GM12878 (cell line): ENCODE measurements around the gene C15orf39. TPM values are rescaled to one million over a fixed set of nuclear protein-coding genes. Genes with fewer than 3 reads are reported as not detected.

Experiments used
- ATAC-seq: fragments of 200-7000 bp; cut with Tn5 transposase; 3 replicates; pipeline ENCODE4 v1.9.1; 2020; ENCODE audit warnings: mild to moderate bottlenecking, moderate library complexity
- BruUV-seq: library from RNA; stranded (reverse); fragments of 400-500 nt; replicated peaks from 2 replicates; lab custom pipeline; 2021; lab: Mats Ljungman, UMichigan
- CTCF ChIA-PET: fragments of 300-600 bp; sonication (Branson Sonifier 250); formaldehyde crosslinking; extraction: SDS; loops from one replicate; lab custom pipeline; 2021; ENCODE audit warnings: inconsistent platforms; lab: Yijun Ruan, JAX
- POLR2A ChIA-PET: fragments of 350-600 bp; formaldehyde crosslinking; extraction: SDS; loops from one replicate; lab custom pipeline; 2021; ENCODE audit warnings: inconsistent platforms; lab: Charles Lee
- RAD21 ChIA-PET: fragments of 300-600 bp; sonication (Branson Sonifier 250); formaldehyde crosslinking; loops from one replicate; lab custom pipeline; 2023; ENCODE audit warnings: antibody characterized with exemption; ENCODE audit not compliant: unreplicated experiment; lab: Charles Lee
- SMC1A ChIA-PET: fragments of 300-600 bp; sonication (Branson Sonifier 250); formaldehyde crosslinking; loops from one replicate; lab custom pipeline; 2023; ENCODE audit not compliant: unreplicated experiment, uncharacterized antibody; lab: Charles Lee
- DNase-seq: peaks from one replicate; pipeline ENCODE4 v3.0.0-alpha.2; 2011; ENCODE audit warnings: low read depth, low spot score
- FAIRE-seq: peaks from 3 replicates; lab custom pipeline; 2011; peaks lifted over from hg19 to GRCh38; lab: Jason Lieb, UNC
- H2AFZ ChIP-seq: 2 replicates; pipeline ENCODE4 v1.6.0; 2011; ENCODE audit warnings: low read depth, low read length, control low read depth; ENCODE audit not compliant: control insufficient read depth
- H3K27ac ChIP-seq: 2 replicates; pipeline ENCODE4 v1.5.1; 2011; ENCODE audit warnings: control low read depth; ENCODE audit not compliant: control insufficient read depth, insufficient read depth
- H3K27me3 ChIP-seq, 2 experiments: replicated peaks in 1 of 2; 2 replicates each; pipeline versions ENCODE4 v1.6.0 to v1.6.1; 2011; ENCODE audit warnings: low read length in 1 of 2; ENCODE audit not compliant: control insufficient read depth in 2 of 2, insufficient read depth in 2 of 2
- H3K36me3 ChIP-seq, 2 experiments: 2 replicates each; pipeline ENCODE4 v1.5.1; 2011; ENCODE audit warnings: low read length in 1 of 2; ENCODE audit not compliant: control insufficient read depth in 2 of 2, insufficient read depth in 2 of 2
- H3K4me1 ChIP-seq: 2 replicates; pipeline ENCODE4 v1.6.1; 2011; ENCODE audit warnings: mild to moderate bottlenecking, low read length, moderate library complexity, mixed read lengths; ENCODE audit not compliant: control insufficient read depth, insufficient read depth
- H3K4me2 ChIP-seq: 2 replicates; pipeline ENCODE4 v1.6.0; 2011; ENCODE audit warnings: control low read depth; ENCODE audit not compliant: control insufficient read depth, insufficient read depth
- H3K4me3 ChIP-seq: fragments of 200-600 bp; sonication (generic); 2 replicates; pipeline ENCODE4 v1.5.1; 2016
- H3K79me2 ChIP-seq: 2 replicates; pipeline ENCODE4 v1.6.0; 2011; ENCODE audit warnings: low read length; ENCODE audit not compliant: control insufficient read depth, insufficient read depth
- H3K9ac ChIP-seq: 2 replicates; pipeline ENCODE4 v1.8.0; 2011; ENCODE audit warnings: low read length, control low read depth, mixed read lengths; ENCODE audit not compliant: control insufficient read depth, insufficient read depth
- H3K9me3 ChIP-seq: replicated peaks from 3 replicates; pipeline ENCODE4 v1.5.1; 2011; ENCODE audit warnings: mild to moderate bottlenecking, low read length; ENCODE audit not compliant: control insufficient read depth, insufficient read depth
- H4K20me1 ChIP-seq: 2 replicates; pipeline ENCODE4 v1.6.0; 2011; ENCODE audit not compliant: control insufficient read depth, insufficient read depth
- CBX3 ChIP-seq: fragments of 200-600 bp; sonication (generic); IDR thresholded peaks from 2 replicates; pipeline ENCODE4 v1.6.1; 2016; ENCODE audit warnings: low read depth, borderline replicate concordance
- CEBPB ChIP-seq, 2 experiments: fragments of 150-350 bp in 1 of 2; IDR thresholded peaks; 2 replicates each; pipeline ENCODE4 v1.6.1; 2012 to 2014; ENCODE audit warnings: low read depth in 2 of 2, low read length in 2 of 2, borderline replicate concordance in 1 of 2, inconsistent platforms in 1 of 2
- CHD2 ChIP-seq: IDR thresholded peaks from 2 replicates; pipeline ENCODE4 v1.6.1; 2011; ENCODE audit warnings: low read depth, low read length, improper control_type of control experiment, borderline replicate concordance
- CREM ChIP-seq: IDR thresholded peaks from 2 replicates; pipeline ENCODE4 v1.6.1; 2014; ENCODE audit warnings: antibody characterized with exemption, low read depth
- HCFC1 ChIP-seq: fragments of 150-350 bp; IDR thresholded peaks from 2 replicates; pipeline ENCODE4 v1.6.1; 2014; ENCODE audit warnings: low read length
- MEF2A ChIP-seq: IDR thresholded peaks from 2 replicates; pipeline ENCODE4 v1.6.1; 2011; ENCODE audit warnings: low read depth, mild to moderate bottlenecking, low read length, moderate library complexity; ENCODE audit not compliant: insufficient read depth
- MXI1 ChIP-seq: fragments of 150-350 bp; IDR thresholded peaks from 2 replicates; pipeline ENCODE4 v1.6.1; 2011; ENCODE audit warnings: low read depth, mild to moderate bottlenecking, inconsistent platforms, low read length, improper control_type of control experiment
- NFIC ChIP-seq: IDR thresholded peaks from 2 replicates; pipeline ENCODE4 v1.6.1; 2012; ENCODE audit warnings: low read depth, mild to moderate bottlenecking, inconsistent platforms, low read length, moderate library complexity
- NR2C2 ChIP-seq: IDR thresholded peaks from 2 replicates; pipeline ENCODE4 v1.6.1; 2011; ENCODE audit warnings: borderline replicate concordance, low read depth; ENCODE audit not compliant: control insufficient read depth, insufficient read length
- SIX5 ChIP-seq: IDR thresholded peaks from 2 replicates; pipeline ENCODE4 v1.6.1; 2011; ENCODE audit warnings: mild to moderate bottlenecking, low read depth, low read length, moderate library complexity; ENCODE audit not compliant: severe bottlenecking
- SPI1 ChIP-seq: IDR thresholded peaks from 2 replicates; pipeline ENCODE4 v1.6.1; 2011; ENCODE audit warnings: low read depth, mild to moderate bottlenecking, low read length, moderate library complexity, borderline replicate concordance; ENCODE audit not compliant: insufficient read depth
- WRNIP1 ChIP-seq: IDR thresholded peaks from 2 replicates; pipeline ENCODE4 v1.6.1; 2011; ENCODE audit warnings: low read depth, low read length, improper control_type of control experiment, borderline replicate concordance
- YBX1 ChIP-seq: fragments of 450-650 bp; IDR thresholded peaks from 2 replicates; pipeline ENCODE4 v1.6.1; 2016; ENCODE audit warnings: antibody characterized with exemption
- ZNF207 ChIP-seq: fragments of 450-650 bp; IDR thresholded peaks from 2 replicates; pipeline ENCODE4 v1.6.1; 2014; ENCODE audit warnings: antibody characterized with exemption, mild to moderate bottlenecking, borderline replicate concordance
- WGBS: methylation state at CpG from one replicate; pipeline ENCODE4 v1.1.6; 2016; ENCODE audit warnings: low lambda C conversion rate; ENCODE audit not compliant: insufficient replicate concordance, insufficient coverage; ENCODE audit errors: missing lambda C conversion rate; 5-methylcytosine and 5-hydroxymethylcytosine counted together
- in situ Hi-C: fragments of 300-500 bp; cut with MboI; formaldehyde crosslinking; loops from 9 replicates; pipeline ENCODE4 v1.14.3; 2018; ENCODE audit warnings: mixed read lengths
- intact Hi-C: fragments of 100-400 bp; cut with micrococcal nuclease; formaldehyde crosslinking; loops from one replicate; pipeline ENCODE4 v1.14.2; 2022; ENCODE audit not compliant: unreplicated experiment
- polyA plus RNA-seq, 11 experiments: library from polyadenylated mRNA; depleted of rRNA in 4 of 11; unstranded in 6 of 11; stranded (reverse) in 5 of 11; fragments of >200 nt; fragmentation: Nextera tagmentation in 4 of 11; fragmentation: Illumina TruSeq in 1 of 11; extraction: Ambion mirVana in 4 of 11; extraction: Trizol in 1 of 11; gene quantifications; 1 replicate in 1 of 11; 2 replicates in 10 of 11; pipeline versions ENCODE4 v1.2.1 to v1.2.3, GENCODE V29; 2011 to 2016; ENCODE audit warnings: inconsistent platforms in 2 of 11, missing spikeins in 2 of 11, low read depth in 1 of 11
- total RNA-seq, 4 experiments: library from RNA; depleted of rRNA in 3 of 4; stranded (reverse); fragments of >200 nt in 3 of 4; fragmentation: Illumina TruSeq in 1 of 4; extraction: Trizol in 1 of 4; gene quantifications; 2 replicates each; pipeline versions ENCODE4 v1.2.1 to v1.2.3, GENCODE V29; 2013 to 2021
- TF ChIP-seq, protein P1 (sequence below): fragments of 150-350 bp; IDR thresholded peaks from 2 replicates; pipeline ENCODE4 v1.6.1; 2014; ENCODE audit warnings: mild to moderate bottlenecking, low read depth, low read length
- TF ChIP-seq, protein P2 (sequence below): fragments of 450-650 bp; IDR thresholded peaks from 2 replicates; pipeline ENCODE4 v1.6.1; 2014; ENCODE audit warnings: mild to moderate bottlenecking
- TF ChIP-seq, protein P3 (sequence below): fragments of 450-650 bp; IDR thresholded peaks from 2 replicates; pipeline ENCODE4 v1.6.1; 2018; ENCODE audit warnings: borderline replicate concordance, mild to moderate bottlenecking; ENCODE audit not compliant: partially characterized antibody

C15orf39 gene
- total and polyA plus RNA-seq, 10 of the 15 experiments (the other 5 are each of a cell fraction or from before 2014, with no cell fraction given), result 2.3 to 139 (median 33.0) TPM

DNA sequence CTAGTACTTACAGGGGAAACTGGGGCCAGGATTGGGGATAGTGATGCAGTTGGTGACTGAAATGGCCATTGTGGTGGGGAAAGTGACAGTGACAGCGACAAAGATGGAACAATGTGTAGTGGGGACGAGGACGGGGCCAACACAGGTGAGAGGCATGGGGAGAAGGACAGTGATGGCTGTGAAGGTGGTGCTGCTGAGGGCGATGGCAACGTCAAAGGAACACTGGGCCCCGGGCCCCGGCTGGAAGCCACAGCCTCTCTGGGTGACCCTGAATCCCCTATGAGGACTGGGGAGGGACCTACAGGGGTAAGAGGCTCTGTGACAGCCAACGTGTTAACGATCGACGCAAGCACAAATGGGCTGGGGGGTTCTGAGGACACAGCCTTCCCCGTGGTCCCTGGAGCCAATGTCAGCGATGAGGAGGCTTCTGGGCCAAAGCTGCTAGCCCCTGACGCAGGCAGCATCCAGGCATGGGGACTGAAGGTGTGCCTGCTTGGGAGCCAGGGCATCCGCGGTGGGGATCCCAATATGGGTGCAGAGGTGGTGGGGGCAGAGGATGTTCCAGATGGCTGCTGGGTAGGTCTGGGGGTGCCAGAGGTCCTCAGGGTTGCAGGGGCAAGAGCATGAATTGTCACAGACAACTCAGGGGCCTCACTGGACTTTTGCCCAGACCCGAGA lies 31.3 kb downstream of the C15orf39 start (continued):
- no peak for TF ChIP-seq SIX5
- TF ChIP-seq, protein P1, sequence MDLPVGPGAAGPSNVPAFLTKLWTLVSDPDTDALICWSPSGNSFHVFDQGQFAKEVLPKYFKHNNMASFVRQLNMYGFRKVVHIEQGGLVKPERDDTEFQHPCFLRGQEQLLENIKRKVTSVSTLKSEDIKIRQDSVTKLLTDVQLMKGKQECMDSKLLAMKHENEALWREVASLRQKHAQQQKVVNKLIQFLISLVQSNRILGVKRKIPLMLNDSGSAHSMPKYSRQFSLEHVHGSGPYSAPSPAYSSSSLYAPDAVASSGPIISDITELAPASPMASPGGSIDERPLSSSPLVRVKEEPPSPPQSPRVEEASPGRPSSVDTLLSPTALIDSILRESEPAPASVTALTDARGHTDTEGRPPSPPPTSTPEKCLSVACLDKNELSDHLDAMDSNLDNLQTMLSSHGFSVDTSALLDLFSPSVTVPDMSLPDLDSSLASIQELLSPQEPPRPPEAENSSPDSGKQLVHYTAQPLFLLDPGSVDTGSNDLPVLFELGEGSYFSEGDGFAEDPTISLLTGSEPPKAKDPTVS, result no peak
- no peak for TF ChIP-seq MEF2A
- TF ChIP-seq, all 136 proteins: peak for 0

DNA sequence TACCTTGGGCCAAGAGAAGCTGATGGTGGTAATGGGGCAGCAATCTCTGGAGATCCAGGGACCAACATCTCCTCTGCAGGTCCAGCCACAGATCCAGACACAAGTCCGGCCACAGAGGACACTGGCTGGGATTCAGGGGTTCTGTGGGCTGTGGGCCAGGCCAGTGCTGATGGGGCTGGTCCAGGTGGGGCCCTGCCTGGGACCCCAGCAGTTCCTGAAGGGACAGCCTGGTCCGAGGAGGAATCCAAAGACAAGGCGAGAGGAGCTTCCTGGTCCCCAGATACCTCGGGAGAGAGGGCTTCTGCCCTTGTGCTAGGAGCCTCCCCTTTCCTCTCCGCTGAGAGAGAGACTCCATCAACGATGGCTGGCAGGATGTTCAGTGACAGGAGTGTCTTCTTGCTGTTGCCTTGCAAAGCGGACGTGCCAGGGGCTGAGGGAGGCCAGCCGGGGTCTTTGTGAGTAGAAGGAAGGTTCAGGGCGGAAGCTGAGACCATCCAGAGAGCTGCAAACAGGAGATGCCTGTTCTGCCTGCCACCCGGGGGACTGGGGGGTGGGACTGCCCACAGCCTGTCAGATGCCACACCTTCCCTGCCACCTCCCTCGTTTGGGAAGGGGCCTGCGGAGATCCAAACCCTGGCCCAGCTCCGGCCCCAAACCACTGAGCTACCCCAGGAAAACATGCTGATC lies 32.0 kb downstream of the C15orf39 start:
- WGBS, result 19% methylated on average over 14 of the region's 14 CpGs
- H3K79me2 ChIP-seq, result no peaks in the 10 kb centered on the region
- DNase-seq (no peak), FAIRE-seq (no peak), ATAC-seq (no peak)
- ChIA-PET SMC1A (no interaction called here), RAD21 (no interaction called here), CTCF (no interaction called here), POLR2A (no interaction called here)
- no peak overlapping the region for H3K9ac ChIP-seq
- H3K4me3 ChIP-seq, result no peak overlapping the region
- no peaks in the 10 kb centered on the region for H4K20me1 ChIP-seq
- in situ Hi-C loops (no loop called here), intact Hi-C loops (no loop called here)
- peaks cover 0 to 2% of the 10 kb centered on the region in 2 experiments; a peak in 1 of 4 replicates for H3K27me3 ChIP-seq
- no peaks in the 10 kb centered on the region for H3K4me1 ChIP-seq
- no peaks in the 10 kb centered on the region for H3K9me3 ChIP-seq
- no peaks in the 10 kb centered on the region for H3K36me3 ChIP-seq
- no peak overlapping the region for H3K4me2 ChIP-seq
- BruUV-seq, result no TSS peak
- H2AFZ ChIP-seq, result no peak overlapping the region
- no peak overlapping the region for H3K27ac ChIP-seq
- TF ChIP-seq CEBPB (IDR thresholded peaks at IDR 0.05; ENCODE audit: borderline replicate concordance in 1 of 2, low read depth in 2 of 2, low read length in 2 of 2), result no peak
- no peak for TF ChIP-seq NR2C2
- TF ChIP-seq CBX3, result no peak
- no peak for TF ChIP-seq MXI1
- no peak for TF ChIP-seq ZNF207
- no peak for TF ChIP-seq HCFC1
- TF ChIP-seq CREM, result no peak
- no peak for TF ChIP-seq CHD2
- no peak for TF ChIP-seq SPI1
- TF ChIP-seq, protein P2, sequence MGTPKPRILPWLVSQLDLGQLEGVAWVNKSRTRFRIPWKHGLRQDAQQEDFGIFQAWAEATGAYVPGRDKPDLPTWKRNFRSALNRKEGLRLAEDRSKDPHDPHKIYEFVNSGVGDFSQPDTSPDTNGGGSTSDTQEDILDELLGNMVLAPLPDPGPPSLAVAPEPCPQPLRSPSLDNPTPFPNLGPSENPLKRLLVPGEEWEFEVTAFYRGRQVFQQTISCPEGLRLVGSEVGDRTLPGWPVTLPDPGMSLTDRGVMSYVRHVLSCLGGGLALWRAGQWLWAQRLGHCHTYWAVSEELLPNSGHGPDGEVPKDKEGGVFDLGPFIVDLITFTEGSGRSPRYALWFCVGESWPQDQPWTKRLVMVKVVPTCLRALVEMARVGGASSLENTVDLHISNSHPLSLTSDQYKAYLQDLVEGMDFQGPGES, result no peak
- TF ChIP-seq YBX1, result no peak
- no peak for TF ChIP-seq WRNIP1
- TF ChIP-seq NFIC, result no peak
- TF ChIP-seq, protein P3, sequence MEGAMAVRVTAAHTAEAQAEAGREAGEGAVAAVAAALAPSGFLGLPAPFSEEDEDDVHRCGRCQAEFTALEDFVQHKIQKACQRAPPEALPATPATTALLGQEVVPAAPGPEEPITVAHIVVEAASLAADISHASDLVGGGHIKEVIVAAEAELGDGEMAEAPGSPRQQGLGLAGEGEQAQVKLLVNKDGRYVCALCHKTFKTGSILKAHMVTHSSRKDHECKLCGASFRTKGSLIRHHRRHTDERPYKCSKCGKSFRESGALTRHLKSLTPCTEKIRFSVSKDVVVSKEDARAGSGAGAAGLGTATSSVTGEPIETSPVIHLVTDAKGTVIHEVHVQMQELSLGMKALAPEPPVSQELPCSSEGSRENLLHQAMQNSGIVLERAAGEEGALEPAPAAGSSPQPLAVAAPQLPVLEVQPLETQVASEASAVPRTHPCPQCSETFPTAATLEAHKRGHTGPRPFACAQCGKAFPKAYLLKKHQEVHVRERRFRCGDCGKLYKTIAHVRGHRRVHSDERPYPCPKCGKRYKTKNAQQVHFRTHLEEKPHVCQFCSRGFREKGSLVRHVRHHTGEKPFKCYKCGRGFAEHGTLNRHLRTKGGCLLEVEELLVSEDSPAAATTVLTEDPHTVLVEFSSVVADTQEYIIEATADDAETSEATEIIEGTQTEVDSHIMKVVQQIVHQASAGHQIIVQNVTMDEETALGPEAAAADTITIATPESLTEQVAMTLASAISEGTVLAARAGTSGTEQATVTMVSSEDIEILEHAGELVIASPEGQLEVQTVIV, result no peak
